ENCODE results near the gene DHRS9.

DHRS9 gene

DNA sequence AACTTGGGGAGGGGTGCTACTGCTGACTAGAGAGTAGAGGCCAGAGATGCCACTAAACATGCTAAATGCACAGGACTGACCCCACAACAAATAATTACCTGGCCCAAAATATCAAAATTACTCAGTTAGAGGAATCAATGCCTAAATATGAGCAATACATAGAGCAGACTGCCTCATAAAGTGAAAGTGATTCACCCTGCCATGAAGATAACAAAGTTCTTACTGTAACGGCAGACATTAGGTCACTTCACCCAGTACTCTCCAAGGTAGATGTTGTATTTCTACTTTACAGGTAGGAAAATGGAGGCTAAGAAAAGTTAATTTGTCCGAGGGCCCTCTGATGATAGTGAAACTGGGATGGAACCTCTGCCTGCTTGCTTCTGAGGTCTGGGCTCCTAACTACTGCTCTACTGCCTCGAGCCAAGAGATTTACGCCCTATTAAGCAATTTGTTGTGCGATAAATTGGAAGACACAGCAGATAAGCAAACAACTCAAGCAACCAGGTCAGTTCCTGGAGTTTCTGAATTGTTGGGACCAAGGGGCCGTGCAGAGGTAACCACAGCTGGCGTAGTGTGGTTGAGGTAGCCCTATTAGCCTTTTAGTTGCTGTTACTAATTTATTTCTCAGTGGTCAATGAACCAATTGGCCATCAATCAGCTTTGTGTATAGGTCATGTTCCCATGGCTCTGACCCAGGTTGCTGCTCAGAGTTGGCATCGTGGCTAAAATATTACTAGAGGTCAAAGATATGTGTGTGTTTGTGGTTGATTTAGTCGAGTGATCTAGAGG is 4.8 kb downstream of the DHRS9 start:
- no peak overlapping the region for H3K4me3 ChIP-seq (replicated peaks; ENCODE audit: low read depth, low read length)
- TF ChIP-seq, protein P1, sequence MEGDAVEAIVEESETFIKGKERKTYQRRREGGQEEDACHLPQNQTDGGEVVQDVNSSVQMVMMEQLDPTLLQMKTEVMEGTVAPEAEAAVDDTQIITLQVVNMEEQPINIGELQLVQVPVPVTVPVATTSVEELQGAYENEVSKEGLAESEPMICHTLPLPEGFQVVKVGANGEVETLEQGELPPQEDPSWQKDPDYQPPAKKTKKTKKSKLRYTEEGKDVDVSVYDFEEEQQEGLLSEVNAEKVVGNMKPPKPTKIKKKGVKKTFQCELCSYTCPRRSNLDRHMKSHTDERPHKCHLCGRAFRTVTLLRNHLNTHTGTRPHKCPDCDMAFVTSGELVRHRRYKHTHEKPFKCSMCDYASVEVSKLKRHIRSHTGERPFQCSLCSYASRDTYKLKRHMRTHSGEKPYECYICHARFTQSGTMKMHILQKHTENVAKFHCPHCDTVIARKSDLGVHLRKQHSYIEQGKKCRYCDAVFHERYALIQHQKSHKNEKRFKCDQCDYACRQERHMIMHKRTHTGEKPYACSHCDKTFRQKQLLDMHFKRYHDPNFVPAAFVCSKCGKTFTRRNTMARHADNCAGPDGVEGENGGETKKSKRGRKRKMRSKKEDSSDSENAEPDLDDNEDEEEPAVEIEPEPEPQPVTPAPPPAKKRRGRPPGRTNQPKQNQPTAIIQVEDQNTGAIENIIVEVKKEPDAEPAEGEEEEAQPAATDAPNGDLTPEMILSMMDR (IDR thresholded peaks at IDR 0.05; ENCODE audit: low read length, missing control alignments) = no peak
- peak; percentile 37 for DNase-seq (ENCODE audit: low read depth)

DNA sequence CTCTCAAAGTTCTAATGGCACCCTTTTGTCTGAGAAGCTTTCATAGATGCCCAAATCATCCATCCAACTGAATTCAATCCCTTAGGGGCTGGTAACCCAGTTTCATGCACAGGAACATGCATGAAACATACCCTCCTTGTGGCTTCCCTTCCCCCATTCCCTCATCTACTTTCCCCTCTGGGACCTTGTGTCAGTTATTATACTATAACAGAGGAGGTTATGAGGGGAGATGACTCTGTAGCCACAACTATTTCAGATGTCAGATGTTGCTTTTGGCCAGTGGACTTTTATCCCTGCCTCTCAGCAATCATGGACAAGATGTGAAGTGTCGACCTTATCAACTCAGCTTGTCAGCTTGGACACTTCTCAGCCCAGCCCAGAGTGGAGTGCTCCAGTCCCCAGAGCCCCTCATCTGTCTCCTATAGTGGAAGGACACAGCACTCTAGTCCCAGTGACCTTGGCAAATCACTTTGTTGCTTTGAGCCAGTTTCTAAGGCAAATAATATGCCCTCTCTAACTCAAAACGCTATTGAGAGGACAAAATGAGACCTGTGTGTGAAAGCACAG is 8.4 kb downstream of the DHRS9 start:
- DNase-seq (ENCODE audit: low read depth) = no peak
- H3K4me3 ChIP-seq (replicated peaks; ENCODE audit: low read depth, low read length) = no peak overlapping the region
- TF ChIP-seq, protein P1 (IDR thresholded peaks at IDR 0.05; ENCODE audit: low read length, missing control alignments) = no peak

DNA sequence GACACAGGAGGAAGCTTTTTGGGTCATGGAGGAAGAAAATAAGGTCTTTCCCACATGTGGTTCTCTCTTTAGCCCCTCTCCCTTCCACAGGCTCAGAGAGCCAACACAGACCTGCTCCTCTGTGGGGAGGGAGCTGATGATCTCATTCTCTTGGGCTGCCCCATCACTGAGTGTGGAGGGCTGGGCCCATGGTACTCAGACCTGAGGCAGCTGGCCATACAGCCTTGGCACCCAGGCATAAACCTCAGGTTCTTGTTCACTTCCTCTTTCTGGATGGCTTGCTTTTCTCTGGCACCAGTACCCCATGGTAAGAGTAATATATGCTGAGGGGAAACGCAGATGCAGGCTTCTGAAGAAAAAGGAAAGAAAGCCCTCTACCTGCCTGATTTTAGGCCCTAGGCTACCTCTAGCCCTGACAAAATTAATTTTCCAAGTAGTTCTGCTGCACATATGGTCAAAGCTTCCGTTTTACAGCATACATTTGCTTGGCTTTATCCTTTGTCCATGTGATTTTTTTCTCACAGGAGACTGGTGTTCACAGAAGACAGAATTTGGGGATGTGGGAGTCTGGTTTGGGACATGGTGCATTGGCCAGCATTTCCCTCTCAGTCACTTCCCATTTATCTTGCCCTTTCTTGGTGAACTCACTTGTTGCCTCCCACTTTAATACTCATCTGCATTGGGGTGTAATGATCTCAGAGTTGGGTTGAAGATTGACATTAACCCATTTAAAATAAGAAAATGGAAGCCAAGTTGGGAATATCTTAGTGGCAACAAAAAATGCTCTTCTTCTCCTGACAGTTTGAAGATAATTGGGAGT is 11.1 kb downstream of the DHRS9 start:
- H3K4me3 ChIP-seq (replicated peaks; ENCODE audit: low read depth, low read length) = no peak overlapping the region
- TF ChIP-seq, protein P1 (IDR thresholded peaks at IDR 0.05; ENCODE audit: low read length, missing control alignments) = no peak

DNA sequence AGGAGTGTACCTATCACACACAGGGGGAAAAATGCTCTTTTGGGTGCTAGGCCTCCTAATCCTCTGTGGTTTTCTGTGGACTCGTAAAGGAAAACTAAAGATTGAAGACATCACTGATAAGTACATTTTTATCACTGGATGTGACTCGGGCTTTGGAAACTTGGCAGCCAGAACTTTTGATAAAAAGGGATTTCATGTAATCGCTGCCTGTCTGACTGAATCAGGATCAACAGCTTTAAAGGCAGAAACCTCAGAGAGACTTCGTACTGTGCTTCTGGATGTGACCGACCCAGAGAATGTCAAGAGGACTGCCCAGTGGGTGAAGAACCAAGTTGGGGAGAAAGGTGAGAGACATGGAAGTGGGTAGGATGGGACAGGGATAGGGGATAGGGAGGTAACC is 12.2 kb downstream of the DHRS9 start:
- TF ChIP-seq, protein P1 (IDR thresholded peaks at IDR 0.05; ENCODE audit: low read length, missing control alignments) = no peak
- no peak for DNase-seq (ENCODE audit: low read depth)
- H3K4me3 ChIP-seq (replicated peaks; ENCODE audit: low read depth, low read length) = no peak overlapping the region

More for the DNA sequence above, 11.1 kb downstream of the DHRS9 start:
- no peak for DNase-seq (ENCODE audit: low read depth)

DNA sequence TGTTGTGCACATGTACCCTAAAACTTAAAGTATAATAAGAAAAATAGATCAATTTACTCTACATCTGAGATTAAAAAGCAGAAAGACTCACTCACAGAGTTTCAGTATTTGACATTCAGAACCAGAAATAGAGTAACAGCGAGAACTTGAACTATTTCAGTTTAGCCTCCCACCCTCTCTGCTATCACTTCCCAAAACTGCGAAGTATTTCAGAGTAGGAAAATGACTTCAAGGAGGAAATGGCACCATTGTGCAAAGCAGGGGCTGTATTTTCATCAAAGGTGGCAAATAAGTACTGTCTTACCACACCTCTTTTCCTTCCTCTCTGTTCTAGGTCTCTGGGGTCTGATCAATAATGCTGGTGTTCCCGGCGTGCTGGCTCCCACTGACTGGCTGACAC is 13.6 kb downstream of the DHRS9 start:
- DNase-seq (ENCODE audit: low read depth) = no peak
- no peak overlapping the region for H3K4me3 ChIP-seq (replicated peaks; ENCODE audit: low read depth, low read length)
- TF ChIP-seq, protein P1 (IDR thresholded peaks at IDR 0.05; ENCODE audit: low read length, missing control alignments) = no peak

DNA sequence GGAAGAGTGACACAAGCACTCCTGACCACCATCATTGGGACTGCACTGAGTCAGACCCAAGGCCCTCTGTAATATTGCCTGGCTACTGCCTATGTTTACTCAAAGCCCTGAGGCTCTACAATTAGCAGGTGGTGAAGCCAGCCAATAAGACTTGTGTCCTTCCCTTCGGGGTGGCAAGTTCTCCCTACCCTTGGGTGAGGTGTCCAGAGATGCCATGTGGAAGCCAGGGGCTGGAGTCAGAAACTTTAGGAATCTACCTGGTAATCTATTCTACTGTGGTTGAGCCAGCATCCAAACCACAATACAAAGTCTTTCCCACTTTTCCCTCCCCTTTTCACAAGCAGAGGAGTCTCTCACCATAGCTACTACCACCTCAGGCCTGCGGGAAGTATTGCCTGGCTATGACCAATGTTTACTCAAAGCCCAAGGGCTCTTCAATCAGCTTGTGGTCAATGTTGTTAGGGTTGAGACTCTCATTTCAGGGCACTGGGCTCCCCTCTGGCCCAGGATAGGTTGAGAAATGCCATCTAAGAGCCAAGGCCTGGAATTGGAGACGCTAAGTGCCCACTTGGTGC is 17.6 kb downstream of the DHRS9 start:
- TF ChIP-seq, protein P1 (IDR thresholded peaks at IDR 0.05; ENCODE audit: low read length, missing control alignments) = no peak

More for the DNA sequence above, 17.6 kb downstream of the DHRS9 start:
- DNase-seq (ENCODE audit: low read depth) = no peak
- no peak overlapping the region for H3K4me3 ChIP-seq (replicated peaks; ENCODE audit: low read depth, low read length)

All from fibroblast of pulmonary artery (primary cell).